Mammary epithelial cell (primary cell): Measurements from ENCODE around the gene TM2D3.

Experiments
- CTCF ChIP-seq, 2 donors: IDR thresholded peaks in 1 of 2; conservative IDR thresholded peaks in 1 of 2; 2 replicates each; pipeline ENCODE4 v1.5.1; 2011 to 2012; ENCODE audit warnings: inconsistent platforms in 2 of 2, low read length in 2 of 2, mild to moderate bottlenecking in 2 of 2, control low read depth in 1 of 2, low read depth in 1 of 2; ENCODE audit not compliant: insufficient read depth in 1 of 2; ENCODE audit errors: extremely low read depth in 1 of 2
- EZH2 ChIP-seq: IDR thresholded peaks from 2 replicates; pipeline ENCODE4 v1.6.1; 2012; ENCODE audit warnings: low read length, inconsistent platforms, borderline replicate concordance

DNA sequence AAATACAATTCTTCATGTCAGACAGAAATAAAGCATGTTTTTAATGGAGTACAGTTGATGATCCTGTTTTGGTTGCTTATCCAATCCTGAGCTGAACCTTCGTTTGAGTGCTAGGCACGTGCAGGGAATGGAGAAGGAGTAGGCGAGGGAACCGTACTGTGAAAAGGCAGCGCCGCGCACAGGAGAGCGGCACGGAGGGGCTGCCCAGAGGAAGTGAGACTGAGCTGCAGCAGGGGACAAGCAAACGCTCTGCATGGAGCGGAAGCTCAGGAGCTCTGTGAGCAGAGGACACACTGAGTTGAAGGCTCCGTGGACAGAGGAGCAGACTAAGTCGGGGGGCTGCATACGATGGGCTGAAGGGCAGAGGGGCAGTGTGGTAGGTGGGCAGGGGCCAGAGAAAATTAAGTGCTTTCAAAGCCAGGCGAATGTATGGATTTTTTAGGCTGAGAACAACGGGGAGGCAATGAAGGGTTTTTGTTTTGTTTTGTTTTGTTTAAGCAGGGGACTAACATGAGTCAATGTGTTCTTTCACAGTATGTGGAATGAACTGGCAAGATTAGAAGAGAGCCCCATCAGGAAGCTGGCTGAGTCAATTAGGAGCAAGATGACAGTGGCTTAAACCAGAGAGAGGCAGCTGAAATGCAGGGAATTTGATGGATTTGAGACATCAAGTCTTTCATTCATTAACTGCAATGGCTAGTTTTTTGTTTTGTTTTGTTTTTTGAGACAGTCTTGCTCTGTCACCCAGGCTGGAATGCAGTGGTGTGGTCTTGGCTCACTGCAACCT lies 23.8 kb upstream of the TM2D3 start:
- no peak for TF ChIP-seq CTCF (conservative IDR thresholded peaks at IDR 0.05 in 1 of 2, IDR thresholded peaks at IDR 0.05 in 1 of 2; ENCODE audit: extremely low read depth in 1 of 2, insufficient read depth in 1 of 2, low read depth in 1 of 2, low read length in 2 of 2)
- no peak for TF ChIP-seq EZH2
